GM12874 (cell line): ENCODE data around the gene REEP3.

ENCODE experiments used
- CTCF ChIP-seq: IDR thresholded peaks from 2 replicates; pipeline ENCODE4 v1.5.1; 2011; ENCODE audit warnings: low read depth, mild to moderate bottlenecking, control low read depth, low read length, moderate library complexity; ENCODE audit not compliant: insufficient read depth

The REEP3 gene

GRCh38 chr10:63528084-63528744, 7.0 kb downstream of the REEP3 start:
- no peak for TF ChIP-seq CTCF

DNA sequence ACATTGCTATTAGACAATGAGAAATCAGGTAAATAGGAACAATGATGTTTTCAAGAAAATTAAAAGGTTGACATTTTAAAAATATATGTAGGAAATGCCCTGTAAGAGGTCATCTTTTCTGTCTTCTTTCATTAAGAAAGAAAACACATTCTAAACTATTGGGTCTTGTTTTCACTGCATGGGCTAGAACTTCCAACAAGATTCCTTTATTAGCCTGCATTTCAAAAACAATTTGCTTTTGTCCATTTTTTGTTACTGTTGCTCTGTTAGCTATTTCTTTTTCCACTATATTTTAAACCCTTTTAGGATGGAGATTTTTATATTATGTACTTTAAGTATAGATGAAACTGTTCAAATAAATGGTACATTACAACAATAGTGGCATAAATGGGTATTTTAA, 9.2 kb downstream of the REEP3 start:
- no peak for TF ChIP-seq CTCF

- TF ChIP-seq CTCF = no peak
Observed at GRCh38 chr10:63534723-63535122, 13.5 kb downstream of the REEP3 start.

- TF ChIP-seq CTCF = no peak
Observed at GRCh38 chr10:63536698-63537097, 15.5 kb downstream of the REEP3 start.

- TF ChIP-seq CTCF = no peak
Observed at GRCh38 chr10:63537536-63537935, 16.3 kb downstream of the REEP3 start.

GRCh38 chr10:63539377-63539776, 18.2 kb downstream of the REEP3 start:
- TF ChIP-seq CTCF = no peak

DNA sequence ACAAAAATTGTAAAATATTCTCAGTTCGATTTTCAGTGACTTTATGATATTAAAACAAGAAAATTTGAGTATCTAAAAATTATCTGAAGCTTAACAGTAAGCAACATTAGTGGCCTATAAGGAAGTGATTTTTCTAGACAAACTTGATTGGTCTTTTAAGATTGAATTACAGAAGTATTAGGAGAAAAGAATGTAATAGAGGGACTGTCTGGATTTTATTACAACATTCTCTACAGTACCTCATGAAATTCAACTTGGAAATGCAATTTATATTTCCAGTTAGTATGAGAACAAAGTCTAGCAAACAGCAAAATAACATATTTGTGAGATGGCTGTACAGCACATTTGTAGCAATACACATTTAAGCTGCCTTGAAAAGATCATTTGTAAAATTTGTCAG, 18.8 kb downstream of the REEP3 start:
- TF ChIP-seq CTCF = no peak
